Thyroid gland (tissue), 4 donors: Measurements from ENCODE around the gene FER.

Experiments
- CTCF ChIP-seq, 6 experiments: fragments of 200-600 bp in 3 of 6; fragments of 450-650 bp in 3 of 6; sonication (generic) in 3 of 6; IDR thresholded peaks; one replicate each; pipeline ENCODE4 v1.5.1; 2016 to 2019; ENCODE audit warnings: antibody characterized with exemption in 6 of 6, mild to moderate bottlenecking in 2 of 6, inconsistent platforms in 1 of 6, moderate library complexity in 1 of 6
- POLR2A ChIP-seq, 2 donors: fragments of 450-650 bp; IDR thresholded peaks; one replicate each; pipeline ENCODE4 v1.6.1; 2017; ENCODE audit warnings: antibody characterized with exemption in 2 of 2, mild to moderate bottlenecking in 2 of 2, moderate library complexity in 1 of 2

- TF ChIP-seq POLR2A (IDR thresholded peaks at IDR 0.05), result no peak
- no peak for TF ChIP-seq CTCF (IDR thresholded peaks at IDR 0.05)
These were observed 268.6 kb downstream of the FER start for GRCh38 chr5:109016300-109016699.
